ENCODE results near the gene IQGAP3.

Gene IQGAP3

GRCh38 chr1:156551869-156552268 is 20.5 kb downstream of the IQGAP3 start:
- Histone ChIP-seq H3K4ac (ENCODE audit: low read depth in 1 of 2, low read length in 2 of 2) (no peak overlapping the region), H3K14ac (ENCODE audit: low read length in 2 of 2) (no peak overlapping the region), H3K9ac (ENCODE audit: low read length) (no peak overlapping the region), H2BK5ac (ENCODE audit: low read depth, low read length, poor library complexity, severe bottlenecking) (no peak overlapping the region), H3K18ac (ENCODE audit: low read depth in 1 of 2, low read length in 2 of 2) (no peak overlapping the region), H4K91ac (ENCODE audit: low read length) (no peak overlapping the region), H3K27ac (ENCODE audit: low read length, poor library complexity, severe bottlenecking) (no peak overlapping the region), H3K9me3 (ENCODE audit: control insufficient read depth, low read length) (no peaks in the 10 kb centered on the region), H3K4me2 (ENCODE audit: low read length, poor library complexity, severe bottlenecking) (no peak overlapping the region), H2AK5ac (ENCODE audit: low read length, severe bottlenecking) (no peak overlapping the region), H3K23ac (ENCODE audit: low read length in 2 of 2) (no peak overlapping the region), H2BK12ac (ENCODE audit: low read length in 2 of 2) (no peak overlapping the region), H3K4me3 (ENCODE audit: insufficient read depth in 1 of 2, low read depth in 1 of 2, low read length in 2 of 2) (no peak overlapping the region), H3K27me3 (ENCODE audit: control insufficient read depth in 1 of 2, insufficient read depth in 1 of 2, low read length in 2 of 2) (no peaks in the 10 kb centered on the region), H3K36me3 (ENCODE audit: control insufficient read depth in 1 of 2, insufficient read depth in 2 of 2, low read depth in 1 of 2, low read length in 2 of 2) (peaks cover 5 to 16% of the 10 kb centered on the region in 2 experiments), H3K79me1 (replicated peaks; ENCODE audit: low read length, poor library complexity, severe bottlenecking) (no peaks in the 10 kb centered on the region), H2BK120ac (ENCODE audit: low read depth, low read length) (no peak overlapping the region), H2BK15ac (ENCODE audit: low read depth, poor library complexity, severe bottlenecking) (no peak overlapping the region), H4K8ac (ENCODE audit: low read length) (no peak overlapping the region), H2AFZ (ENCODE audit: low read depth, low read length) (no peak overlapping the region), H3K4me1 (ENCODE audit: control insufficient read depth, insufficient read depth, low read depth, low read length) (peaks cover 10% of the 10 kb centered on the region)
- WGBS: 70% methylated on average over 6 of the region's 6 CpGs
- DNase-seq: peak; percentile 18

- H2AFZ ChIP-seq (ENCODE audit: low read depth, low read length): no peak overlapping the region
- no peak overlapping the region for H3K27ac ChIP-seq (ENCODE audit: low read length, poor library complexity, severe bottlenecking)
- no peak overlapping the region for H2BK5ac ChIP-seq (ENCODE audit: low read depth, low read length, poor library complexity, severe bottlenecking)
- H4K91ac ChIP-seq (ENCODE audit: low read length): no peak overlapping the region
- no peak overlapping the region for H3K9ac ChIP-seq (ENCODE audit: low read length)
- no peak overlapping the region for H2BK15ac ChIP-seq (ENCODE audit: low read depth, poor library complexity, severe bottlenecking)
- no peak overlapping the region for H2BK120ac ChIP-seq (ENCODE audit: low read depth, low read length)
- 96% methylated on average over 3 of the region's 3 CpGs for WGBS
- H3K4me3 ChIP-seq (ENCODE audit: insufficient read depth in 1 of 2, low read depth in 1 of 2, low read length in 2 of 2): no peak overlapping the region
- peaks cover 11 to 12% of the 10 kb centered on the region in 2 experiments for H3K36me3 ChIP-seq (ENCODE audit: control insufficient read depth in 1 of 2, insufficient read depth in 2 of 2, low read depth in 1 of 2, low read length in 2 of 2)
- no peak overlapping the region for H2BK12ac ChIP-seq (ENCODE audit: low read length in 2 of 2)
- no peak overlapping the region for H2AK5ac ChIP-seq (ENCODE audit: low read length, severe bottlenecking)
- H3K4me2 ChIP-seq (ENCODE audit: low read length, poor library complexity, severe bottlenecking): no peak overlapping the region
- no peak overlapping the region for H3K23ac ChIP-seq (ENCODE audit: low read length in 2 of 2)
- H4K8ac ChIP-seq (ENCODE audit: low read length): no peak overlapping the region
- peaks cover 7% of the 10 kb centered on the region for H3K4me1 ChIP-seq (ENCODE audit: control insufficient read depth, insufficient read depth, low read depth, low read length)
- no peaks in the 10 kb centered on the region for H3K27me3 ChIP-seq (ENCODE audit: control insufficient read depth in 1 of 2, insufficient read depth in 1 of 2, low read length in 2 of 2)
- no peak overlapping the region for H3K14ac ChIP-seq (ENCODE audit: low read length in 2 of 2)
- no peak overlapping the region for H3K18ac ChIP-seq (ENCODE audit: low read depth in 1 of 2, low read length in 2 of 2)
- H3K4ac ChIP-seq (ENCODE audit: low read depth in 1 of 2, low read length in 2 of 2): no peak overlapping the region
- H3K79me1 ChIP-seq (replicated peaks; ENCODE audit: low read length, poor library complexity, severe bottlenecking): no peaks in the 10 kb centered on the region
- DNase-seq: no peak
- H3K9me3 ChIP-seq (ENCODE audit: control insufficient read depth, low read length): no peaks in the 10 kb centered on the region
Observed at GRCh38 chr1:156551066-156551643, 21.2 kb downstream of the IQGAP3 start.

- Histone ChIP-seq H3K4me1 (ENCODE audit: control insufficient read depth, insufficient read depth, low read depth, low read length) (peaks cover 7% of the 10 kb centered on the region), H2BK12ac (ENCODE audit: low read length in 2 of 2) (no peak overlapping the region), H3K4ac (ENCODE audit: low read depth in 1 of 2, low read length in 2 of 2) (no peak overlapping the region), H3K27ac (ENCODE audit: low read length, poor library complexity, severe bottlenecking) (no peak overlapping the region), H2AFZ (ENCODE audit: low read depth, low read length) (no peak overlapping the region), H2AK5ac (ENCODE audit: low read length, severe bottlenecking) (no peak overlapping the region), H3K27me3 (ENCODE audit: control insufficient read depth in 1 of 2, insufficient read depth in 1 of 2, low read length in 2 of 2) (no peaks in the 10 kb centered on the region), H3K9me3 (ENCODE audit: control insufficient read depth, low read length) (no peaks in the 10 kb centered on the region), H2BK120ac (ENCODE audit: low read depth, low read length) (no peak overlapping the region), H3K18ac (ENCODE audit: low read depth in 1 of 2, low read length in 2 of 2) (no peak overlapping the region), H3K23ac (ENCODE audit: low read length in 2 of 2) (no peak overlapping the region), H2BK15ac (ENCODE audit: low read depth, poor library complexity, severe bottlenecking) (no peak overlapping the region), H2BK5ac (ENCODE audit: low read depth, low read length, poor library complexity, severe bottlenecking) (no peak overlapping the region), H3K14ac (ENCODE audit: low read length in 2 of 2) (no peak overlapping the region), H4K8ac (ENCODE audit: low read length) (no peak overlapping the region), H3K4me3 (ENCODE audit: insufficient read depth in 1 of 2, low read depth in 1 of 2, low read length in 2 of 2) (no peak overlapping the region), H3K9ac (ENCODE audit: low read length) (no peak overlapping the region), H3K4me2 (ENCODE audit: low read length, poor library complexity, severe bottlenecking) (no peak overlapping the region), H4K91ac (ENCODE audit: low read length) (no peak overlapping the region), H3K36me3 (ENCODE audit: control insufficient read depth in 1 of 2, insufficient read depth in 2 of 2, low read depth in 1 of 2, low read length in 2 of 2) (peaks cover 9 to 16% of the 10 kb centered on the region in 2 experiments), H3K79me1 (replicated peaks; ENCODE audit: low read length, poor library complexity, severe bottlenecking) (no peaks in the 10 kb centered on the region)
- no peak for DNase-seq
- WGBS: 96% methylated on average over 5 of the region's 5 CpGs
Observed at GRCh38 chr1:156550346-156550745, 22.0 kb downstream of the IQGAP3 start.

- WGBS: 100% methylated on average over 1 of the region's 1 CpG
- H2AK5ac ChIP-seq (ENCODE audit: low read length, severe bottlenecking): no peak overlapping the region
Observed at GRCh38 chr1:156549831-156550230, 22.5 kb downstream of the IQGAP3 start.

More at GRCh38 chr1:156549831-156550230, 22.5 kb downstream of the IQGAP3 start:
- Histone ChIP-seq H3K79me1 (replicated peaks; ENCODE audit: low read length, poor library complexity, severe bottlenecking) (no peaks in the 10 kb centered on the region), H3K18ac (ENCODE audit: low read depth in 1 of 2, low read length in 2 of 2) (no peak overlapping the region), H3K4ac (ENCODE audit: low read depth in 1 of 2, low read length in 2 of 2) (no peak overlapping the region), H3K27ac (ENCODE audit: low read length, poor library complexity, severe bottlenecking) (no peak overlapping the region), H3K4me3 (ENCODE audit: insufficient read depth in 1 of 2, low read depth in 1 of 2, low read length in 2 of 2) (no peak overlapping the region), H3K4me2 (ENCODE audit: low read length, poor library complexity, severe bottlenecking) (no peak overlapping the region), H2AFZ (ENCODE audit: low read depth, low read length) (no peak overlapping the region), H4K8ac (ENCODE audit: low read length) (no peak overlapping the region), H2BK5ac (ENCODE audit: low read depth, low read length, poor library complexity, severe bottlenecking) (no peak overlapping the region), H2BK15ac (ENCODE audit: low read depth, poor library complexity, severe bottlenecking) (no peak overlapping the region), H3K4me1 (ENCODE audit: control insufficient read depth, insufficient read depth, low read depth, low read length) (peaks cover 7% of the 10 kb centered on the region), H3K14ac (ENCODE audit: low read length in 2 of 2) (no peak overlapping the region), H3K27me3 (ENCODE audit: control insufficient read depth in 1 of 2, insufficient read depth in 1 of 2, low read length in 2 of 2) (no peaks in the 10 kb centered on the region), H4K91ac (ENCODE audit: low read length) (no peak overlapping the region), H3K23ac (ENCODE audit: low read length in 2 of 2) (no peak overlapping the region), H3K36me3 (ENCODE audit: control insufficient read depth in 1 of 2, insufficient read depth in 2 of 2, low read depth in 1 of 2, low read length in 2 of 2) (peaks cover 9 to 17% of the 10 kb centered on the region in 2 experiments), H2BK12ac (ENCODE audit: low read length in 2 of 2) (no peak overlapping the region), H2BK120ac (ENCODE audit: low read depth, low read length) (no peak overlapping the region), H3K9me3 (ENCODE audit: control insufficient read depth, low read length) (no peaks in the 10 kb centered on the region), H3K9ac (ENCODE audit: low read length) (no peak overlapping the region)
- no peak for DNase-seq

Measured in mesenchymal stem cell (in vitro differentiated cells and primary cell).